ENCODE measurements around the gene GHDC. TPM values are rescaled to one million over a fixed set of nuclear protein-coding genes. Genes with fewer than 3 reads are reported as not detected.

GHDC gene
- total RNA-seq, 1 experiment from 2014 or later: 8.5 TPM

DNA sequence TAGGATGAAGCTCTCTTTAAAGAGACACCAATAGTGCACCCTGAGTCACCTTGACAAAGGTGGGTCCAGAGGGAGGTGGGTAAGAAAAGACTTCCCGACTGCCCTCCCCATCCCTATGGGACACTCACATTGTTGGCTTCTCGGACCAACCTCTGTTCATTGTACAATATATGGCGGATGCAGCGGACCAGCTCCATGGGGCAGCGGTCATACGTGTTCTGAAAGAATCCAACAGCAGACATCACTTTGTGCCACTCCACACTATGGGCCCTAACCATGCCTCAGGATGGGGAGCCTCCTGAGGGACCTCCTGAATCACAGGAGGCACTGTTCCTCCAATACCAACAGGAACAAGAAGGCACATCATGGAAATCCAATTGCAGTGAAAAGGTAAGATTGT lies 30.4 kb upstream of the GHDC start:
- Mint-ChIP-seq H3K4me3 (no peak overlapping the region), H3K4me1 (no peaks in the 10 kb centered on the region), H3K27ac (no peak overlapping the region), H3K27me3 (ENCODE audit: low read depth) (no peaks in the 10 kb centered on the region), H3K9me3 (no peaks in the 10 kb centered on the region), H3K36me3 (ENCODE audit: insufficient read depth in 1 of 3, low read depth in 3 of 3) (peaks cover 19 to 28% (median 27%) of the 10 kb centered on the region in 3 experiments; a peak in 6 of 7 replicates)
- Histone ChIP-seq H4K91ac (ENCODE audit: insufficient read length, low read depth, low read length) (no peak overlapping the region), H2AK5ac (ENCODE audit: insufficient read length, low read length) (no peak overlapping the region), H3K23ac (ENCODE audit: insufficient read length, low read depth, low read length) (no peak overlapping the region), H4K5ac (ENCODE audit: insufficient read length, low read depth, low read length) (no peak overlapping the region), H3K4me2 (ENCODE audit: insufficient read depth, insufficient read length, low read length) (no peak overlapping the region), H2BK12ac (ENCODE audit: insufficient read length, low read depth, low read length) (no peak overlapping the region), H4K20me1 (ENCODE audit: control insufficient read depth, insufficient read depth, insufficient read length) (peaks cover 4% of the 10 kb centered on the region), H3K14ac (ENCODE audit: insufficient read depth, low read length) (no peak overlapping the region), H3K56ac (ENCODE audit: insufficient read length, low read depth, low read length) (no peak overlapping the region), H3K4ac (ENCODE audit: low read depth, low read length) (no peak overlapping the region), H2BK120ac (ENCODE audit: low read depth, low read length, poor library complexity, severe bottlenecking) (no peak overlapping the region), H3K9ac (ENCODE audit: extremely low read depth, insufficient read length, low read length) (no peak overlapping the region), H3K27me3 (ENCODE audit: insufficient read depth, low read length) (no peaks in the 10 kb centered on the region), H2BK20ac (ENCODE audit: low read depth, low read length, poor library complexity, severe bottlenecking) (no peak overlapping the region), H3T11ph (ENCODE audit: low read length) (no peak overlapping the region), H3K9me3 (ENCODE audit: control insufficient read depth, low read depth, low read length) (no peaks in the 10 kb centered on the region), H3K23me2 (ENCODE audit: insufficient read length, low read depth, low read length, poor library complexity, severe bottlenecking) (no peaks in the 10 kb centered on the region), H2AFZ (ENCODE audit: low read length) (no peak overlapping the region), H2BK5ac (ENCODE audit: insufficient read length, low read length) (no peak overlapping the region), H4K8ac (replicated peaks; ENCODE audit: insufficient read length, low read depth, low read length) (no peak overlapping the region), H2BK15ac (ENCODE audit: low read depth, low read length) (no peak overlapping the region), H3K18ac (ENCODE audit: insufficient read length, low read depth, low read length) (no peak overlapping the region), H3K27ac (ENCODE audit: insufficient read length, low read depth, low read length) (no peak overlapping the region), H3K4me1 (ENCODE audit: insufficient read depth, low read length) (no peaks in the 10 kb centered on the region), H3K79me2 (ENCODE audit: insufficient read depth, low read length) (no peaks in the 10 kb centered on the region), H3K79me1 (ENCODE audit: insufficient read depth, low read depth, low read length, poor library complexity, severe bottlenecking) (no peaks in the 10 kb centered on the region)
- no peak for DNase-seq
- WGBS (ENCODE audit: extremely low coverage, insufficient read length, low lambda C conversion rate): no CpG with 5 or more reads among the region's 6 CpGs
- TF ChIP-seq CTCF (conservative IDR thresholded peaks at IDR 0.05): no peak
